HG03139 (cell line): ENCODE measurements around the gene FANCB.
A peak's percentile ranks its signal among the peaks of the same experiment; 100 is the strongest.

ENCODE experiments used
- ATAC-seq: cut with Tn5 transposase; IDR thresholded peaks from one replicate; pipeline ENCODE4 v1.9.1; 2021; ENCODE audit not compliant: unreplicated experiment

FANCB gene

DNA sequence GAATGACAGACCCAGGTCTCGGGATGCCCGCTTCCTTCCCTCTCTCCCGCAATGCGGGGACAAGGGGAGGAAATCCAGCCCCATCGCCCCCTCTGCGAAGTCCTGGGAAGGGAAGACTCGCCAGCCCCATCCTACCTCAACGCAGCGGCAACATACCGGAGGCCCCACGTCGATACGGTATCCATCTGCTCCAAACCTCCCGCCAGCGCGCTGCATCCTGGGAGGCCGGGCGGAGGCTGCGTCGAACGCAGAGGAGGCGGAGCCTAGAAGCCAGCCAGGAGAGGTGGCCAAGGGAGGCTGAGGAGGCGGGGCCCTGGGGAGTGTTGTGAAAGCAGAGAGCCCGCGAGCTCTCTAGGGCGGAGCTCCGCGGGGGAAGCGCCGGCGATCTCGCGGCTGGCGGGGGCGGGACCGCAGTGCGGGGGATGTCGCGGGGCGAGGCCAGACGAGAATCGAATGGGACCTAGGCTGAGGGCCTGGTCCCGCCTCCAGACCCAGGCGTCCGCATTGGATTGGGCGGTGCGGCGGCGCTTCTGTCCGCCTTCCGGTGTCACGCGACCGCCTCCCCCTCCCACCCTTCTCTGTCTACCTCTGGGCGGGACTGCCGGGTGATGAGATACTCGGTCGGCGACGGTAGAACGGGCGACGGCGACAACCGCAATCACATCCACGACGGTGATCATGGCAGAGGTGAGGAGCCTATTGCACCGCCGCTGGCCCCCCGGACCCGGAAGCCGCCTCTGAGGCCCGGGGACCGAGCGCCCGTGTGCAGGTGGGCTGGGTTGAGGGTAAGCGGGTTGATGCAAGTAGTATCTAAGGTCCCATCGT, at the start of gene FANCB, which contains the start of gene MOSPD2:
Gene FANCB (minus strand): TSS at position 219 of the 825 bp plus-strand sequence. CDS start 7,559 bp downstream, outside the sequence.
Gene MOSPD2 (plus strand): TSS at position 571 of the 825 bp plus-strand sequence. CDS start 108 bp downstream, at position 679.
- ATAC-seq, result peak; percentile 97

DNA sequence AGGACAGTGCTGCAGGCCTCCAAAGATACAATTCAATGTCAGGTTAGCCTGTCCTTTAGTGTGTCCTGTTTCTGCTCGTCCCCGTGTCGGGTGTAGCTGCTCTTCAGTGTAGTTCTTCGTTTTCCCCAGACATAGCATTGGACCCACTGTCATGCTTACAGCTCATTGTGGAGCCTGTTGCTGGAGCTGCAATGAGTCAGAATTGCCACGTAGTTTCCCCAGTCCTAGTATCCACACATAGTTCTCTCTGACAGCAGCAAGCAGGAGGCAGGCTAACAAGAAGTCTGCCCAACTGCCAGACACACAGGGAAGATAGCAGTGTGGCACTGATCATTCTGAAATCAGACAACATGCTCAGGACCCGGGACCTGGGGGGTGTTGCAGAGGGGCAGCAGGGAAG, 49.6 kb upstream of the FANCB start:
- no peak for ATAC-seq

DNA sequence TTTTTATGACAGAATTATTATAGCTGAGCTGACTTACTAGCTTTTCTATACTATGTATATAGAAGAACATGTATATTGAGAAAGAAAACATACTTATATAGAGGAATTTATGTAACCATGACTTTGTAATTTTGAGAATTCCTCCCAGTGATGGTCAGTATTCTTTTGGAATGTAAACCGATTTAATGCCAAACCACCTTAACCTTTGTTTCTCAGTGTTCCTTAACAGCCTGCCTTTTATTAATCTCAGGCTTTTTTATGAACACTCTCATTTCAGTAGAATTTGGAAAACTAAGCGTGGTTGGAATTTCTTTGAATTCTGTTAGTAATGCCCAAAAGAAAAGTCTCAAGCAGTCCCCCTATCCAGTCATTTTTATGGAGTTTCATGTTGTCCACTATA, 47.3 kb upstream of the FANCB start:
- no peak for ATAC-seq

DNA sequence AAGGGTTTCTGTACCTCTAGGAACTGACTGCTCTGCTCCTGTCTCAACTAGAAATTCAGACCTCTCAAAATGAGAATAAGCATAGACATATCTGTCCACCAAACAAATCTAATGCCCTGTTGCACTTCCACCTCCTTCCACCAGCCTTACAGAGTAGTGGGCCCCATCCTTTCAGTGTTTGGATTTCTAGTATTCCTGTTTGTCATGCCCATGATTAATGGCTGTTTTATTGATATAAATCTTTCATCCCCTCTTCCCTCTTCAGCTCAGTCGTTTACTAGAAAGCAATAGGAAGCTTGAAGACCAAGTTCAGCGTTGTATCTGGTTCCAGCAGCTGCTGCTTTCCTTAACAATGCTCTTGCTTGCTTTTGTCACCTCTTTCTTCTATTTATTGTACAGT, 46.5 kb upstream of the FANCB start:
- ATAC-seq, result no peak

DNA sequence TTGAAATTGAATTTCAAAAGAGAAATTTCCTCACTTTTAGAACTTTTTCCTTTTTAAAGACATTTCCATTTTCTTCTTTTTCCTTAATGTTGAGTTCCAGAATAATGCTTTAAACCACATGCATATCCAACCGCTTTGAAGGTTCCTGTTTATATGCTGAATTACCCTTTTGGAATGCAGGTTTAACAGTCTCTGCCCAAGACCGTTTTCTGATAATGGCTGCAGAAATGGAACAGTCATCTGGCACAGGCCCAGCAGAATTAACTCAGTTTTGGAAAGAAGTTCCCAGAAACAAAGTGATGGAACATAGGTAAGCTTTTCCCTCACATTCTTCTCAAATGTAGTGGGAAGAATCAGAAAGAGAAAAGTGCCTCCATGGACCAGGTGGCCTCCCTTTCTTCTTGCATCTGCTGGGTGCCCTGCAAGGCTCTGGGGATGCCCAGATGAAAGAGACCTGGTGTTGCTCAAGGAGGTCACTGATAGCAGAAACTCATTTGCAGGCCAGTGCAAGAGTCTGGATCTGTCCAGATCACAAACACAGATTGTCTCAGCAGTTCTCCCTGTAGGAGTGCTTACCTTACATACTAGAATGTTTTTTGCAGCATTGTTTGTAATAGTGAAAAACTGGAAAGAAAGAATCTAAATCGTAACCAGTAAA, 43.3 kb upstream of the FANCB start:
- no peak for ATAC-seq

DNA sequence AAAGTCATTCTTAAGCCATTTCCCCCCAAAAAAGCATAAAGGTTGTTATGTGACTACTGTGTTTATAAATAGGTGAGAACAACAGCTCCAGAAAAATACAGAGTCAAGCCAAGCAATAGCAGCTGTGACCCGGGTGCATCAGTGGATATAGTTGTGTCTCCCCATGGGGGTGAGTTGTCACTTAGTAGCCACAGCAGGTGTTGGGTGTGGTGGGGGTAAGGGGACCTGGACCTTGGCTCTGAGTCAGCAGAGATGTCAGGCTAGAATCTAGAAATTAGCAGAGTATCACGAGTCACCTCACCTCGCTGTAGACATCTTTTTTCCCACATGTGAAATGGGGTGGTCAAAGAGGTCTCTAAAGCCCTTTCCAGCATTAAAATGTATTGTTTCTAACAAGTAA, 42.7 kb upstream of the FANCB start:
- no peak for ATAC-seq

DNA sequence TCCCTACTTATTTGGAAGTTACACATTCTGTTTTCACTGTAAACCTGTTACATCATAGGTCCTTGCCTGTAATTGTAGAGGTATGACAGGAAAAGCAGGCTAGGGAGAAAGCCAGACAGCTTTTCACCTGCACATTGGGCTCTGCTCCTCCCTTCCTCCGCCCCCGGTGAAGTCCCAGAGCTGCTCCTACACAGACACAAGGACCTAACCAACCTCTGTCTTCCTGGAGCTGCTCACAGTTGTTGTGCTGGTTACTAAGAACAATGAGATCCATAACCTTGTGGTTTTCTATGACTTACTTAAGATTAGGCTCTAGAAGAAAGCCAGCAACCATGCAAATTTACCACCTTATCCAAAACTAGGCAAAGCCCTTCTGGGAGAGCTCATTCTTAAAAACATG, 40.4 kb upstream of the FANCB start:
- no peak for ATAC-seq

DNA sequence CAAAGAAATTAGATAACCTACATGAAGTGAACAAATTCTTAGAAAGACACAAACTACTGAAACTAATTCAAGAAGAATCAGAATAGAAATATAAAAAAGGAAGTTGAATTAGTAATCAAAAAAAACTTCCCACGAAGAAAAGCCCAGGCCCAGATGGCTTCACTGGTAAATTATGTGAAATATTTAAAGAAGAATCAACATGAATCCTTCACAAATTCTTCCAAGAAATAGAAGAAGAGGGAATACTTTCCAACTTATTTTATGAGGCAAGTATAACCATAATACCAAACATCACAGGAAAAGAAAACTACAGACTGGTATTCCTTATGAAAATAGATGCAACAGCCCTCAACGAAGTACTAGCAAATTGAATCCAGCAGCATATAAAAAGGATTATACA, 31.0 kb upstream of the FANCB start:
- ATAC-seq, result no peak

DNA sequence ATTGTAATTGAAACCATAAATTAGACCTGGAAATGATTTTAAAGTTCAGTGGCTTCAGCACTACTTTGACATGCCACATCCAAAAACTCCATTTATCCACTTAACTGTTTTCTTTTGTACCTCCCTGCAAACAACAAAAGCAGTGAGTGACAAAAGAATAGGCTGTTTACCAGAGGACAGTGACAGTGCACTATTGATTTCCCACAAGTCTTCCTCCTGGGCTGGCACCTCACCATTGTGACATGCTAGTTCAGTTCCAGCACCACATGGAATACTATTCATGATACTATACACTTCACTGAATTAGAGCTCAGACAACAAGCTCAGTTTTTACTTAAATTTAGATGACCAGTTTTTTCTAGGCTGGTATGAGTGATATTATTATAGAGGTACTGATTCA, 29.7 kb upstream of the FANCB start:
- no peak for ATAC-seq

DNA sequence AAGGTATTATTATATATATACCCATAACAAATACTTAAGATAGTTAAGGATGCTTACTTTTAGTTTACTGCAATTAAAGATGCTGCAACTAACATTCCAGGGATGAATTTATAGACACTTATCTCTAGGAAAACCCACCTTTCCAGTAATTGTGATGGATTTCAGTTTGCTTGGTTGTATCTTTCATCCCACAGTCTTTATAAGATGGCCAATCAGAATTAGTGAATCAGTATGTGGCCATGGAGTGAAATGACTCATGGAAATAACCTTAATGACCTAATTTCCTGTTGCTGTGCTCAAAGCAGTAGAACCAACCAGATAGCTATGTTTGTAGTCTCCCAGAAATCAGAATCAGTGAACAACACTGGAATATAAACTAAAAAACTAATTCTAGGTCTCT, 26.7 kb upstream of the FANCB start:
- no peak for ATAC-seq

DNA sequence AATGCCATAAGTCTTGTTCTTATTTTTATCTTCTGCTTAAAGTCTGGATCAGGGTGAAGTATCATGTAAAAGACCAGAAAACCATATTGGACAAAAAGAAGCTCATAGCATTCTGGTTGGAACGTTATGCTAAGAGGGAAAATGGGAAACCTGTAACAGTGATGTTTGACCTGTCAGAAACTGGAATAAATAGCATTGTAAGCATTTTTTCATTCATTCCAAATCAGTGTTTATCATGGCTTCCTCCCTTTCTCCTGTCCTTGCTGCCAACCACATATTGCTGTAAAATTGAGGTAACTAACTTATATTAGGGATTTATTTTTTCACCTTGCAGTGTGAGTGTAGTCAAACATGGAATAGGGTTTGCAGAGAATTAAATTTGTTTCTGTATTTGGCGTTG, 24.2 kb upstream of the FANCB start:
- ATAC-seq, result no peak

DNA sequence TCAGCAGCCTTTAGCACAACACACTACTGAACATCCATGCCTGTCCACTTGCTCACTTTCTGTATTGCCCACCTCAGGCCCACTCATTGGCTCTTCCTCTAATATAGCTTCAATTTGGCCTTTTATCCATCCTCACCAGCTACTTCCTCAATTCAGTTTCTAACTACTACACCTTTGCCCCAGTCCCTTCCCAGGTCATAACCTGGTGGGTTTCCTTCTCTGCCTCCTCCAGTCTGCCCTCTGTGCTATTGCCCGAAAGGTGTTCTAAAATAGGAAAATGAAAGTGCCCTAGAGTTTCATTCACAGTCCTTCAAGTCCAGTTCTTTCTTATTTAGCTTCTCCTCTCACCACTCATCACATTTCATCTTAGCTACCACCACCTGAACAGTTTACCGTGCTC, 23.4 kb upstream of the FANCB start:
- no peak for ATAC-seq

DNA sequence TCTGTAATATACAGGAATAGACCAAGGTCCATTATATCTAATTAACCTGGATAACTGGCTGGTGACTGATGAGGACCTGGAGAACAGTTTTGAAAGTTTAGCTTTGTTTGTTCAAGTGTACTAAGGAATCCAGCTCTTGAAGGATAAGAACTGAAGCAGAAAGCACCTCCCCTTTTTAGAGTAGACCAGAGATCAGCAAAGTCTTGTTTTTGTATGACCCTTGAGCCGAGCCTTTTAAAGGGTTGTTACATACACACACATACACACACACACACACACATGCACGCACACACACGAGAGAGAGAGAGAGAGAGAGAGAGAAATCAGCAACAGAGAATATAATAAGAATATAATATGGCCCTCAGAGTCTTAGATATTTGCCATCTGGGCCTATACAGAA, 13.4 kb upstream of the FANCB start:
- ATAC-seq, result no peak

DNA sequence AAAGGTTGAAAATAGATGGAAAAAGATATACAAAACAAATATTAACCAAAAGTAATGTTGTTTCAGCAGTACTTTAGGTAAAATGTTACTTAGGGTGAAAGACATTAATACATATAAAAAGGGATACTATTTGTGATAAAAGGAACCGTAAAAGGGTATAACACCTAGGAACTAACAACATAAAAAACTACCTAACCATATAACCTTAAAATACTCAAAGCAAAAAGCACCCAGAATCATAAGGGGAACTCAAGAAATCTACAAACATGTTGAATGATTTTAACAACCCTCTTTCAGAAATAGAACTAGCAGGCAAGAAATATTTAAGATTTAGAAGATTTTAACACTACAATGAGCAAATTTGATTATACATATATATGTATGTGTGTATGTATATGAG, 11.8 kb upstream of the FANCB start:
- ATAC-seq, result no peak

DNA sequence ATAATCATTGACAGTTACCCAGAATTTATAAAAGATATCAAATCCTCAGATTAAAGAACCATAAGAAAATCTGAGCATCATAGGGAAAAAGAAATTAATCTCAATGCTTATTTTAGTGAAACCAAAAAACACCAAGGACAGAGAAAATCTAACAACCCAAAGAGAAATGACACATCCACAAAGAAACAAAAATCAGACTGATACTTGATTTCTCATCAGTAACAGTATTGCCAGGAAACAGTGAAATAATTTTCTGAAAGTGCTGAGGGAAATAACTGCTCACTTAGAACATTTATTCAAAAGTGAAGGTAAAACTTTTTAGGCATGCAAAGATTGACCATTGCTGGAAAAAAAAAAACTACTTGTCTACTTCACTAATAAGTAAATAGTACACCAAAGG, 11.0 kb upstream of the FANCB start:
- no peak for ATAC-seq

DNA sequence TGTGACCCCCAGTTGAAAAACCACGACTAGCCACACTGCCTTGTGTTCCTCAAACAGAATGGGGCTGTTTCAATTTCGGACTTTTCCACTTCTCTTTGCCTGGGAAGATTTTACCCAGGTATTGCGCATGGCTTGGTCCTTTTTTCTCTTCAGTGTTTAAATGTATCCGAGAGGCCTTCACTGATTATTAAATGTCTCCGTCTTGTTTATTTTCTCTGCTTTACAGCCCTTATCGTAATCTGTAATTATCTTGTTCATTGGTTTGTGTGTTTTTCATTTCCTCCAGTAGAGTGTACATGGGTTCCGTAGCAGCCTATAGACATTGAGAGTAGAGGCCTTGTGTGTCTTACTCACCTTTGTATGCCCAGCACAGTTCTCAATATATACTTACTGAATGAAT, 2.8 kb upstream of the FANCB start:
- no peak for ATAC-seq

DNA sequence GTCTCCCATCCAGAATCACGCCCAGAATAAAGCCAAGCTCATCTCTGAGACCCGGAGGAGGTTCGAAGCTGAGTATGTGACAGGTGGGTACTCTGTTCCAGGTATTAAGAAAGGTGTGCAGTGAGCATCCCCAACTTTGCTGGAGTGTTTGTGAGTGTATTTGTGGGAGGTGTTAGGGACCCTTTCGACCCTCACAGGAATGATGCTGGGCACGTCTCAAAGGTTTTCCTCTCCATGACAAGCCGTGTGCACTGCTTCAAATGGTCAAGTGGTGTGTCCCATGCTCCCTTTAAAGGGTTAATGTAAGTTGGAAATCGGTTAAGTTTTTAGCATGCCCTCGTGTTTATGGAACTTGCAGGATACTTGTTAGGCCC, 794 bp upstream of the FANCB start:
- no peak for ATAC-seq

DNA sequence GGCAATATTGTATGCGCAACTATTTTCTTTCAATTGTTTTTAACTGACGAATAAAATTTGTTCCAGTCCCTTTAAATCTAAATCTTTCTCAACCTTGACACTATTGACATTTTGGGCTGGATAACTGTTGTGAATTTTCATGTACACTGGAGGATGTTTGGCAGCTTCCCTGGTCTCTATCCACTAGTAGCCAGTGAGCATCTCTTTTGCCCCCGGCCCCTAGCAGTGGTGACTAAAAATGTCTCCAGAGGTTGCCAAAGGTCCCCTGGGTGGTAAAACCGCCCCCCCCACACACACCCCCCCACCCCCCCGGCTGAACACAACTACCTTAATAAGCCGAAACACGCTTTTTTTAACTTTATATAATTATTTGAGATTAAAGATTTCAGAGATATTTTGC, 514 bp downstream of the FANCB start:
- ATAC-seq, result no peak

DNA sequence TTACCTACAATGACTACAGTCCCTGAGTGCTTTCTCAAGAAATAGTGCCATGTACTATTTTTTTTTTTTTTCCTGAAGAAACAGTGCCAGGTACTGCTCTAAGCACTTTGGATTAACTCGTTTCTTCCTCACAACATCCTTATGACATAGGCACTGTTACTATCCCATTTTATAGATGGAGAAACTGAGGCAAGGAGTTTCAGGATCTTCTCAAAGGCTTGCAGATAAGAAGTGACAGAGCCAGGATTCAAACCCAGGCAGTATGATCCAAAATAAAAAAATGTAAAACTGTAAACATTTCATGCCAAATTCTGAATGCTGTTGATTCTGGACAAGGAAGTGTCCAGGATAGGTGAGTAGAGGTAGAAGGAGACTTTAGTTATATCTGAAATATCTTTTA, 1.1 kb downstream of the FANCB start:
- no peak for ATAC-seq

DNA sequence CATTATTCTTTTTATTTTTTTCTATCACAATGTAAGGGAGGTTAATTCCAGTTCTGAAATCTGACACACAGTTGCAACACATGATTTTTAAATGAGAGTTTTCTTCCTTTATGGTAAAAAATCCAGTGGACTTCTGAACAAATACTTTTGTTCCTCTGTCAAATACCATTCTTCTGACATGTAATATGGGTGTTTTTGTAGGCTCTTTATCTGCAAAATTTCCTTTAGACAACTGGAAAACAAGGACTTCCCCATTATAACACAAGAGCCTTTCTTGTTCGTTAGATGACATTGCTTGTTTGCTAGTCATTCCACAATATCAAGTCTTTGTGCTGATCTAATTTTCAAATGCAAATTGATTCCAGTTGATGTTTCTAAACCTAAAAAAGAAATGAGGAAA, 7.7 kb downstream of the FANCB start:
- no peak for ATAC-seq

DNA sequence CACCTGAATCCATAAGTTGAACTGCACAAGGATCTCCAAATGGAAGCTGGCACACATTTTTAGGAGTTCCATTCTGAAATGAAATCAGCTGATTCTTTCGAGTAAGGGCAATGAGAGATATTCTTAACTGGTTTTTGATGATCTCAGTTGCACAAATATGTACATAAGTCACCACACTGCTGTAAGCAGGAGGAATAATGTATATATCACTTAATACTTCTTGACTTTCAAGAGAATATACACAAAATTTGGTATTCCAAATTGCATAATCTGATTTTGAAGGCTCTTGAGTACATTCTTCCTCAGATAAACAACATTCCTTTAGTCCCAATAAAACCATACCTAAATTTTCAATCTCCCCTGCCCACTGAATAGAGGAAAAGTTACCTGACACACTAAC, 8.2 kb downstream of the FANCB start:
- ATAC-seq, result no peak

DNA sequence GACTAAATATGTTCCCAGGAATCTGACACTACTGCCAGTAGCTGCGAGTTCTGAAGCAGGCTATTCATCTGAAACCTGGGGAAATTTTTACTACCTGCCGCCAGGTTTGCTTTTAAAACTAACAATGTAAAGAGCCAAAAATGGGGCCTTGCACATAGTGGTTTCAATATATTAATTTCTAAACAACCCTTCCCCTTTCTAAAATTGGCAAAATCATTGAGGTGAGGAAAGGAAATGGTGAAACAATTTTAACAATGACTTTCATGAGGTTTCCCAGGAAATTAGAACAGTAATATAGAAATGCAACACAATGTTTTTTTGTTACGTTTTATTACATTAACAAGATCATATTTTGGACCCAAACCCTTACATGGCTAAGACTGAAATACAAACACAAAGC, 21.3 kb downstream of the FANCB start:
- no peak for ATAC-seq

DNA sequence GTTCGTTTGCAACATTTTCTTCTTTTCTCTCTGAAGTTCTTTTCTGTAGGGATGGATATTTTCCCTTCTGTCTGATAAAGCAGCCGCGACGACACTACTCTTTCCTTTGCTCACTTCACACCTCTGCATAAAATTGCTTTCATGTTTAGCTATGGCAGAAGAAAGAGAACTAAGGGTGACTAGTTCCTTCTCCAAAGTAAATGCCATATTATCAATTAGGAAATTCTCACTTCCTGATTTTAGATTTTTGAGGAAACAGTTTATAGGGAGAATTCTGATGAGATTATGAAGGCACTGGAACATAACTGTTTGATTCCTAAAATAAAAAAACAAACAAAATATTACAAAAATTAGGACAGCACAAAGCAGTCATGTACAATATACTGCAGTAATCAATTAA, 29.2 kb downstream of the FANCB start:
- ATAC-seq, result no peak
